T-helper 1 cell treated with Interleukin-12 subunit alpha and Interleukin-12 subunit beta and Interleukin-4 antibody, amounts not matched to agents 30 ng/mL and 1 ng/mL, for 36 hours (primary cell): Measurements from ENCODE around the gene CFAP97D2. TPM values are rescaled to one million over a fixed set of nuclear protein-coding genes. Genes with fewer than 3 reads are reported as not detected.

Experiments used
- intact Hi-C: fragments of 100-400 bp; cut with micrococcal nuclease; formaldehyde crosslinking; loops from one replicate; pipeline ENCODE4 v1.15.1; 2024
- total RNA-seq: library from RNA; stranded (reverse); gene quantifications from 2 replicates; pipeline ENCODE4 v1.2.3, GENCODE V29; 2022

Gene CFAP97D2
- total RNA-seq, 1 donor from 2014 or later: 0.42 TPM

DNA sequence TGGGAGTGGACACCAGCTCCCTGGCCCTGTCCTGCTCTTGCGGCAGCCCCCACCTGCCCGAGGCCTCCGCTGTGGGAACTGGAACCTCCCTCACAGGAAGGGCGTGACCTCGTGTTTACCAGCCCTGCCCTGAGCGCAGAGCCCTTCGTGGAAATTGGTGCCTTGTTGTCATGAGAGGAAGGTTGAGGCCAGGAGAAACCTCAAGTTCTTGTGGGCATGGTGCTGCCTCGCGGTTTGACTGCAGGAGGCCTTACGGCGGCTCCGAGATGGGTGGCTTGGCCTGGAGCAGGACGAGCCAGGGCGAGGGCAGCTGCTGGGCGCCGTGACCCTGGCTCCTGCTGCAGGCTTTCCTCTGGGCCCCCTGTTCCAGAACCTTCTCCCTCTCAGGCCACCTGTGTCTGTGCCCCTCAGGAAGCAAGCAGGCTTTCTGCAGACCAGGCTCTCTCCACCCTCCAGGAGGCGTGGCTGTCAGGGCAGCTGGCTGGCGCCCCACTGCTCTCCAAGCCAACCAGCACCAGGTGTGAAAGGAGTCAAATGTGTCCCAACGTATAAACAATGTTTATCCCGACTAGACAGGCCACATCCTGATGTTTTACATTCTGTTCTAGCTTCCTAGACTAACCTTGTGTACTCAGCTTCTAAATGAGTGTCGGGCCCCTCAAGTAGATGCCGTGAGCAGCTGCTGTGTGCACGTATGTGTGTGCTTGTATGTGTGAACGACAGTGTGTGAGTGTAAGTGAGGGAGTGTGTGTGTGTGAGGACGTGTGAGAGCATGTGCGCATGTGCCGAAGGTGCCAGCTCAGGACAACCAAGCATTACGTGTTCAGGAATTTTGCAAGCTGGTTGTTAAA, 36.2 kb upstream of the CFAP97D2 start:
- intact Hi-C loops: loop anchor here (1.0 to 10.0 kb wide), 3 partner anchors 12 to 648 kb away; partner anchors contain the start of gene DCUN1D2

DNA sequence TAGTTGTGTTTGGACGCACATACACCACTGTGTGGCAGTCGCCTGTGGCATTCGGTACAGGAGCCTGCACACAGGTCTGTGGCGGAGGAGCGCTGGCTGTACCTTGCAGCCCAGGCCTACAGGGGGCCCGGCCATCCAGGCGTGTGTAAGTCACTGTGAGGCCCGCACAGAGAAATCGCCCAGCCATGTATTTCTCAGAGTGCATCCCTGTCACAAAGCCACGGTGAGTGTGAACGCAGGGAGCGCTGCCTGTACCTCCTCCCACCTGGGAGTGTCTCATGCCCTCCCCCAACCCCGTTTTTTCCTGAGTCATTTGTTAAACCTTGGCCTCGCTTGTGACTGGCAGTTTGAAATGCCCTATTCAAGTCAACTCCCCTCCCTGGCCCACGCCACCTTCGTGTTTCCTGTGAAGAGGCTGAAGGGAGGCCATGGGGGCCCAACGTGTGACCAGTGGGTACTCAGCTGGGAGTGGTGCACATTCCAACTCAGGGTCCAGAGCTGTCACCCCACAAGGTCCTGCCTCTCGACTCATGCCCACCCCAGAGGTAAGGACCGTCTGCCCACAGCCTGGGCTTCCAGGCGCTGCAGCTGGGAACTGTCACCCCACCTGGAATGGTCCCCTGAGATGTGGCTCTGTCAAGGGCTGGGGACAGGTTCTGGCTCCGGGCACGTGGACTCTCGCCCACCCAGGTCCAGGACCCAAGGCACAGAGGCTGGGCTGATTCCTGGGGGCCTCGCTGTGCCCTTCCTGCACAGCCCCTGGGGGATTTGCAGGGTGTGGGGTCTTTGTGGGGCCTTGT, 35.1 kb upstream of the CFAP97D2 start:
- intact Hi-C loops: loop anchor here (1.0 to 10.0 kb wide), 2 partner anchors 82 to 649 kb away; partner anchors contain the start of gene DCUN1D2

DNA sequence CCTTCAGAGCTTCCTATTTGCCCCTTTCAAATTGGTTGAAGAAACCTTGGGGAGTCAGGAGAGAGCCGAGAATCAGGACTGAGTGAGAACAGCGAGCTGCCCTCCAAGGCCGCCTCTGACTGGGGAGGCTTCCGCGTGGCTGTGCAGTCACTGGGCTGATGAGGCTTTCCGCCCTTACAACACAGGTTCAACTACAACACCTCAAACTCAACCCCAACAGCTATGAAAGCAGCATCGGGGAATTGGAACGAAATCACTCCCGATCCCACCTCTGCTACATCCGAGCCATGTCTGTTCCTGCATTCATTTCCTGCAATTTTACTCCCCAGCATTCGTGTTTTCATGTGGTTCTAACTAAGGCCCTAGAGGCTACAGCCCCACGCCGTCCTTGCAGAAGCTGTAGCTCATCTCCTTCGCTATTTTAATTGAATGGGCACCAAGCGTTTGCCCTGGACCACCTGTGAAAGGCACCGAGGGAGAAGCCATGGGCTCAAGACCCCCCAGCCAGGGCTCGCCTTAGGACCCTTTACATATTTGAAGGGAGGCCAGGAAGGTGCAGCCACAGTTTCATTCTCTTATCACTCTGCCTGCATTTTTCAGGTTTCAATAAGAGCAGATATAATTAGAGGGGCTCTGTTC, 34.3 kb upstream of the CFAP97D2 start:
- intact Hi-C loops: loop anchor here (10.0 kb wide), 1 partner anchor 650 kb away; the partner anchor contains the start of gene DCUN1D2

DNA sequence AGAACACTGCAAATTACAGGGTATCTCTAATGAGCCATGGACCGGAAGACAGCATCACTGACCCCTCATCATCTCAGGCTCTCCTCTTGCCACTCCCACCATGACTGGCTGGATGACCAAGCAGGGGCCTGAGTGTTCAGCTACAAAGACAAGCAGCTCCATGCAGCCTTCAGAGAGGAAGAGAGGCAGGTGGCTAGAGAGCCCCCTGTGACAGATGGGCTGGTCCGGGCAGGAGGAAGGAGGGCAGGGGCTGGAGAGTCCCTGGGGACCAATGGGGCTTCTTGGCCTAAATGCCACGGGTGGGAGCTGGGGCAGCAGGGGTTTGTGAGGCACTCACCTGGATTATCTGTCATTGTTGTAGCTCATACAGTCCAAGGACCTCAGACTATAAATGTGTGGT, 33.8 kb upstream of the CFAP97D2 start:
- intact Hi-C loops: loop anchor here (10.0 kb wide), 1 partner anchor 650 kb away; the partner anchor contains the start of gene DCUN1D2

GRCh38 chr13:114145722-114146121, 33.3 kb upstream of the CFAP97D2 start:
- intact Hi-C loops: loop anchor here (10.0 kb wide), 1 partner anchor 651 kb away; the partner anchor contains the start of gene DCUN1D2

DNA sequence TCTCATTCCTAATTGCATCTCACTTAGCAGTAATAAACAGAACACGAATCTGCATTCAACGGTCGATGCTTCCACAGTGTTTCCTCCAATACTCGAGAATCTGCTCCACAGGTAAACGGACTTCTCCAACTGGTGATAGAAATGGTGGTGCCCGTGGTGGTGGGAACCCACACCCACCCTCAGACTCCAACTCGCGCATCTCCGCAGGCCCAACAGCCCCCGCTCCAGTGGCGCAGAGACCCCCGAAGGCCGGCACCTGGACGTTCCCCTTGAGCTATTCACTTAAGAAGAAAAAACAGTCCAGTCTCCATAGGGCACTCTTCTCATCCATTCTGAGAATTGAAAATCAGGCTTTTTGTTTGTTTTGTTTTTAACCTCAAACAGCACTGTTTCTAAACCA, 32.9 kb upstream of the CFAP97D2 start:
- intact Hi-C loops: loop anchor here (10.0 kb wide), 1 partner anchor 651 kb away; the partner anchor contains the start of gene DCUN1D2

GRCh38 chr13:114146629-114147028, 32.4 kb upstream of the CFAP97D2 start:
- intact Hi-C loops: loop anchor here (10.0 kb wide), 1 partner anchor 652 kb away; the partner anchor contains the start of gene DCUN1D2

DNA sequence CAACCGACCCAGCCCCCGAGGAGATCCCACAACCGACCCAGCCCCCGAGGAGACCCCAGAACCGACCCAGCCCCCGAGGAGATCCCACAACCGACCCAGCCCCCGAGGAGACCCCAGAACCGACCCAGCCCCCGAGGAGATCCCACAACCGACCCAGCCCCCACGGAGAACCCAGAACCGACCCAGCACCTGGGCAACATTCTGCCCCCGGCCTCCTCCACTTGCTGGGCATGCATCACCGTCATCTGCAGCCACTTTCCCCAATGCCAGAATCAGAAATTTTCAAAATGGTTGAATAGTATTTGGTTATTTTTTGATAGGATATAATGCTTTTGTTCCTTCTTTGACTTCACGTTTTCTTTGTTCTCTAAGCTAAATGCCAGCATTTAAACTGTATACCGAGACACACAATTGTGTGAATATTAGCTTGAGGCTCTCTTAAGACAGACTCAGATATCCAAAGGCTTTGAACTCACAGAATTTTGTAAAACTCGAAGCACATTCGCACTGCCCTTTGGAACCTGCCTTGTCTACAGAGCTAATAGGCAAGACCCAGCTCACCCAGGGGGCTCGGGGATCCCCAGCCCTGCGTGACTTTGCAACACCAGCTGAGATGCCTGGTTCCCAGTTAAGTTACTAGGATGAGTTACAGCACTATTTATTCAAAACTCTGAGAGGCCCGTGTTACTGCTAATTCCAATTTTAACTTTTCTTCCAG, 31.1 kb upstream of the CFAP97D2 start:
- intact Hi-C loops: loop anchor here (1.0 to 10.0 kb wide), 6 partner anchors 8 to 653 kb away; partner anchors contain the start of gene DCUN1D2

GRCh38 chr13:114148521-114148855, 30.6 kb upstream of the CFAP97D2 start:
- intact Hi-C loops: loop anchor here (1.0 to 10.0 kb wide), 6 partner anchors 8 to 654 kb away; partner anchors contain the start of gene DCUN1D2

DNA sequence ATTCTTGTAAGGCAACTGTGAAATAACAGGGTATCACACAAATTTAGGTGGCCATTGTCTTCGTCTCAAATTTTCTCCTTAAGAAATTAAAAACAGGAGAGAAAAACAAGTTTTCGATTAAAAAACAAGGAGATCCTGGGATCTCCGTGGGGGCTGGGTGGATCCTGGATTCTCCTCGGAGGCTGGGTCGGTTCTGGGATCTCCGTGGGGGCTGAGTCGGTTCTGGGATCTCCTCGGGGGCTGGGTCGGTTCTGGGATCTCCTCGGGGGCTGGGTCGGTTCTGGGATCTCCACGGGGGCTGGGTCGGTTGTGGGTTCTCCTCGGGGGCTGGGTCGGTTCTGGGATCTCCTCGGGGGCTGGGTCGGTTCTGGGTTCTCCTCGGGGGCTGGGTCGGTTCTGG, 30.2 kb upstream of the CFAP97D2 start:
- intact Hi-C loops: loop anchor here (1.0 to 10.0 kb wide), 6 partner anchors 9 to 654 kb away; partner anchors contain the start of gene DCUN1D2

GRCh38 chr13:114149774-114150740, 29.0 kb upstream of the CFAP97D2 start:
- intact Hi-C loops: loop anchor here (10.0 kb wide), 1 partner anchor 655 kb away; the partner anchor contains the start of gene DCUN1D2

DNA sequence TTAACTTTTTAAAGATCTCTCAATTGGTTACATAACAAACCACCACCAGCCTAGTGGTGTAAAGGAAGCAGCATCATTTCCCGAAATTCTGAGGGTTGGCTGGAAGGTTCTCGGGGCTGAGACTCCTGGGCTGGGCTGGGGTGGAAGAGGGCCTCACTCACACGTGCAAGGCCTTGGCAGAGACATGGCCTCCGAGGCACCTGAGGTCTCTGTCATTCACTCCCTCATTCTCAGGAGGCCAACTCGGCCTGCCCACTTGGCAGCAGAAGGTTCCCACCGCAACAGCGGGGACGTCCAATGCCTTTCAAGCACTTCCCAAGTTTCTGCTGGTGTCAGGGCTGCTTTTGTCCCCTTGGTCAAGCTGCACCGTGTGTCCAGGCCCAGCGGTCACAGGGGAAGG, 28.0 kb upstream of the CFAP97D2 start:
- intact Hi-C loops: no loop called here

GRCh38 chr13:114151565-114152284, 27.3 kb upstream of the CFAP97D2 start:
- intact Hi-C loops: no loop called here

- intact Hi-C loops: no loop called here
Observed at GRCh38 chr13:114152285-114152645, 26.8 kb upstream of the CFAP97D2 start.

DNA sequence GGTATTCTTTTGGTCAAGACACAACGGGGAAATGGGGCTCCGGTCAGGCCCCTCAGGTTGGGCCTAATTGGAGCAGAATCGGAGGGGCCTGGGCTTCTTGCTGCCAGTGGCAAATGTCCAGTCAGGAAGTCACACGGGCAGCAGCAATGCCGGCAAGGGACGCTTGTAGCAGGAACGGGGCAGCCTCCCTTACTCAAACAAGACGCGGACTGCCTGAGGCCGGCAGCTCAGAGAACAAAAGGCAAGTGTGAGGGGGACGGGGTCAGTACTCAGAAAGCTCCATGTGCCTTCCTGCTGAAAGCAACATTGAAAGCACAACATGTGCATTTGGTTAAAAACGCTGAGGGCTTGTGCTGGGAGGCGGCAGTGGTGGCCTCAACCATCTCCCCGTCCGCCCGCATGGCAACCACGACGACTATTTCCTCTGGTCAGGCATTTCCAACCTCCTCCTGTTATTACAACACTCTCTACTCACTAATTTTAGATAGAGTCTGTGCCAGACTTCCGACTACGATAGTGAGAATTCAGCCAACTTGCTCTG, 26.2 kb upstream of the CFAP97D2 start:
- intact Hi-C loops: no loop called here

GRCh38 chr13:114153485-114154080, 25.5 kb upstream of the CFAP97D2 start:
- intact Hi-C loops: no loop called here

DNA sequence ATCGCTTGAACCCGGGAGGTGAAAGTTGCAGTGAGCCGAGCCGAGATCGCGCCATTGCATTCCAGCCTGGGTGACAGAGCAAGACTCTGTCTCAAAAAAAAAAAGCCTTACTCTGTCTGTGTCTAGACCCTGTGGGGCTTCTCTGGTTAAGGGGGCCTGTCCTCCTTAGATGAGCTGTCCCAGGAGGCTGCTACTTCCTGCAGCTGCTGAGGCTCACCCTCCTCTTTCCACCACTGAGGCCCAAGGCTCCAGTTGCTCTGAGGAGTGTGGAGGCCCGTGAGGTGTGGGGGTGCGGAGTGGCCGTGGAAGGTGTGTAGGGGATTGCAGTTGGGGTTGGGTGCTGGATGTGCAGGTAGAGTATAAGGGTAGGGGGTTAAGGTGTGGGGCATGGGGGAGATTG, 24.6 kb upstream of the CFAP97D2 start:
- intact Hi-C loops: no loop called here

DNA sequence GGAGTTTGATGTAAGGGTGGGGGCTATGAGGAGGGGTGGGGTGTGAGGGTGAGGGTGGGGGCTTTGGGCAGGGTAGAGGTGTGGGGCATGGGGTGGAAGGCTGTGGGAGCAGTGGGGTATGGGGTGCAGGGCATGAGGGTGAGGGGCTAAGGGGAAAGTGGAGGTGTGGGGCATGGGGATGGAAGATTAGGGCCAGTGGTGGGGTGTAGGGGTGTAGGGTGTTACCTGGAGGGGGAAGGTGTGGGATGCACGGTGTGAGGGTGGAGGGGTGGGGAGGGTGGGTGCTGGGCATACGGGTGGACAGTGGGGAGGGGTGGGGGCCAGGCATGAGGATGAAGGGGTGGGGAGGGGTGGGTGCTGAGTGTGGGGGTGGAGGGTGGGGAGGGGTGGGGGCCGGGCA, 23.7 kb upstream of the CFAP97D2 start:
- intact Hi-C loops: no loop called here
